HepG2 (cell line): ENCODE data around the gene TCF23. TPM values are rescaled to one million over a fixed set of nuclear protein-coding genes. Genes with fewer than 3 reads are reported as not detected.

ENCODE experiments used
- AHR ChIP-seq: IDR thresholded peaks from 2 replicates; pipeline ENCODE4 v1.6.1; 2018; ENCODE audit warnings: missing genetic modification reagents, missing compliant biosample characterization
- ASH2L ChIP-seq: fragments of 300-600, 200-600 bp; sonication (generic); IDR thresholded peaks from 2 replicates; pipeline ENCODE4 v1.7.0; 2017; ENCODE audit warnings: low read depth, mild to moderate bottlenecking, moderate library complexity, mixed read lengths, low read length; ENCODE audit not compliant: insufficient read length
- ATF1 ChIP-seq: IDR thresholded peaks from 2 replicates; pipeline ENCODE4 v1.6.1; 2016; ENCODE audit warnings: mild to moderate bottlenecking, control low read depth
- CCAR2 ChIP-seq: fragments of 200-400 bp; formaldehyde crosslinking; optimal IDR thresholded peaks from 2 replicates; pipeline ENCODE3; 2018; ENCODE audit warnings: low read depth, mild to moderate bottlenecking, low read length, moderate library complexity
- EEA1 ChIP-seq: sonication (generic); formaldehyde crosslinking; IDR thresholded peaks from 2 replicates; pipeline ENCODE4 v1.5.1; 2020; ENCODE audit warnings: mild to moderate bottlenecking, missing genetic modification reagents, borderline replicate concordance
- FOXP1 ChIP-seq, 2 experiments: fragments of 450-650 bp in 1 of 2; IDR thresholded peaks; 2 replicates each; pipeline ENCODE4 v1.6.1; 2017 to 2018; ENCODE audit warnings: antibody characterized with exemption in 1 of 2
- GLI4 ChIP-seq: sonication (generic); formaldehyde crosslinking; IDR thresholded peaks from 2 replicates; pipeline ENCODE4 v1.5.1; 2020; ENCODE audit warnings: missing genetic modification reagents, mild to moderate bottlenecking, moderate library complexity, borderline replicate concordance
- IRX3 ChIP-seq: sonication (generic); formaldehyde crosslinking; IDR thresholded peaks from 2 replicates; pipeline ENCODE4 v1.8.1; 2023; ENCODE audit warnings: mild to moderate bottlenecking, low read depth, missing genetic modification reagents, borderline replicate concordance
- KDM2A ChIP-seq: sonication (generic); formaldehyde crosslinking; IDR thresholded peaks from 2 replicates; pipeline ENCODE4 v1.4.0; 2020; ENCODE audit warnings: low read depth, missing genetic modification reagents, borderline replicate concordance
- KLF15 ChIP-seq: sonication (generic); formaldehyde crosslinking; IDR thresholded peaks from 2 replicates; pipeline ENCODE4 v1.8.1; 2023; ENCODE audit warnings: borderline replicate concordance, mild to moderate bottlenecking, inconsistent platforms, missing genetic modification reagents, mixed read lengths
- KLF6 ChIP-seq: IDR thresholded peaks from 2 replicates; pipeline ENCODE4 v1.8.0; 2016; ENCODE audit warnings: missing biosample characterization, missing genetic modification reagents
- MNT ChIP-seq: fragments of 450-650 bp; IDR thresholded peaks from 2 replicates; pipeline ENCODE4 v1.6.1; 2016
- PAWR ChIP-seq: sonication (generic); formaldehyde crosslinking; IDR thresholded peaks from 2 replicates; pipeline ENCODE4 v1.4.0; 2020; ENCODE audit warnings: missing genetic modification reagents, mild to moderate bottlenecking, borderline replicate concordance
- POGZ ChIP-seq: sonication (generic); formaldehyde crosslinking; IDR thresholded peaks from 2 replicates; pipeline ENCODE4 v1.4.0; 2020; ENCODE audit warnings: mild to moderate bottlenecking, missing genetic modification reagents
- RARA ChIP-seq: IDR thresholded peaks from 2 replicates; pipeline ENCODE4 v1.6.1; 2016; ENCODE audit warnings: missing genetic modification reagents, missing compliant biosample characterization
- REXO4 ChIP-seq: sonication (generic); formaldehyde crosslinking; IDR thresholded peaks from 2 replicates; pipeline ENCODE4 v1.8.0; 2022; ENCODE audit warnings: missing genetic modification reagents, mild to moderate bottlenecking, borderline replicate concordance
- RFXANK ChIP-seq: IDR thresholded peaks from 2 replicates; pipeline ENCODE4 v1.6.1; 2016
- SIX1 ChIP-seq: sonication (generic); formaldehyde crosslinking; IDR thresholded peaks from 2 replicates; pipeline ENCODE4 v1.4.0; 2020; ENCODE audit warnings: missing genetic modification reagents, borderline replicate concordance
- SOX6 ChIP-seq, 2 experiments: fragments of 450-650 bp in 1 of 2; sonication (generic) in 1 of 2; formaldehyde crosslinking in 1 of 2; IDR thresholded peaks; 2 replicates each; pipeline versions ENCODE4 v1.4.0 to v1.6.1; 2017 to 2020; ENCODE audit warnings: antibody characterized with exemption in 1 of 2, mild to moderate bottlenecking in 1 of 2, missing genetic modification reagents in 1 of 2
- STAG1 ChIP-seq: sonication (generic); formaldehyde crosslinking; IDR thresholded peaks from 2 replicates; pipeline ENCODE4 v1.4.0; 2020; ENCODE audit warnings: missing genetic modification reagents
- U2AF1 ChIP-seq: fragments of 200-400 bp; formaldehyde crosslinking; optimal IDR thresholded peaks from 2 replicates; pipeline ENCODE3; 2017; ENCODE audit warnings: mild to moderate bottlenecking, low read depth, low read length
- ZMYM2 ChIP-seq: sonication (generic); formaldehyde crosslinking; IDR thresholded peaks from 2 replicates; pipeline ENCODE4 v1.8.0; 2022; ENCODE audit warnings: mild to moderate bottlenecking, missing genetic modification reagents
- ZNF10 ChIP-seq: sonication (generic); formaldehyde crosslinking; IDR thresholded peaks from 2 replicates; pipeline ENCODE4 v1.4.0; 2020; ENCODE audit warnings: mild to moderate bottlenecking, low read depth, missing genetic modification reagents, borderline replicate concordance
- ZNF317 ChIP-seq: sonication (generic); formaldehyde crosslinking; IDR thresholded peaks from 2 replicates; pipeline ENCODE4 v1.5.0; 2020; ENCODE audit warnings: mild to moderate bottlenecking, missing genetic modification reagents
- ZNF329 ChIP-seq: sonication (generic); formaldehyde crosslinking; IDR thresholded peaks from 2 replicates; pipeline ENCODE4 v1.9.0; 2021; ENCODE audit warnings: low read depth, mild to moderate bottlenecking, missing genetic modification reagents
- ZNF691 ChIP-seq: sonication (generic); formaldehyde crosslinking; IDR thresholded peaks from 2 replicates; pipeline ENCODE4 v1.4.0; 2020; ENCODE audit warnings: missing genetic modification reagents, low read depth, mild to moderate bottlenecking, borderline replicate concordance
- polyA plus RNA-seq, 8 experiments: library from polyadenylated mRNA; depleted of rRNA in 3 of 8; stranded (reverse) in 7 of 8; unstranded in 1 of 8; fragments of >200 nt; fragmentation: Illumina TruSeq in 4 of 8; extraction: Trizol in 4 of 8; gene quantifications; 2 replicates each; pipeline versions ENCODE4 v1.2.1 to v1.2.3, GENCODE V29; 2011 to 2016; ENCODE audit warnings: low read depth in 4 of 8, missing spikeins in 1 of 8, mixed read lengths in 1 of 8; ENCODE audit not compliant: insufficient read depth in 1 of 8
- total RNA-seq, 5 experiments: library from RNA; depleted of rRNA; stranded (reverse); fragments of >200 nt; fragmentation: Illumina TruSeq; extraction: Trizol; gene quantifications; 2 replicates each; pipeline ENCODE4 v1.2.3, GENCODE V29; 2016; ENCODE audit warnings: low read depth in 1 of 5
- TF ChIP-seq, protein P1 (sequence below): sonication (generic); formaldehyde crosslinking; IDR thresholded peaks from 2 replicates; pipeline ENCODE4 v1.4.0; 2020; ENCODE audit warnings: missing genetic modification reagents
- TF ChIP-seq, protein P2 (sequence below): sonication (generic); formaldehyde crosslinking; IDR thresholded peaks from 2 replicates; pipeline ENCODE4 v1.4.0; 2020; ENCODE audit warnings: mild to moderate bottlenecking, low read depth, missing genetic modification reagents

Gene TCF23
- total and polyA plus RNA-seq, 2 of the 13 experiments (the other 11 are each of a cell fraction or from before 2014, with no cell fraction given) = 0.02 to 1.4 TPM

GRCh38 chr2:27185331-27186026 is 36.7 kb downstream of the TCF23 start (continued):
- no peak for TF ChIP-seq SIX1
- TF ChIP-seq, protein P1, sequence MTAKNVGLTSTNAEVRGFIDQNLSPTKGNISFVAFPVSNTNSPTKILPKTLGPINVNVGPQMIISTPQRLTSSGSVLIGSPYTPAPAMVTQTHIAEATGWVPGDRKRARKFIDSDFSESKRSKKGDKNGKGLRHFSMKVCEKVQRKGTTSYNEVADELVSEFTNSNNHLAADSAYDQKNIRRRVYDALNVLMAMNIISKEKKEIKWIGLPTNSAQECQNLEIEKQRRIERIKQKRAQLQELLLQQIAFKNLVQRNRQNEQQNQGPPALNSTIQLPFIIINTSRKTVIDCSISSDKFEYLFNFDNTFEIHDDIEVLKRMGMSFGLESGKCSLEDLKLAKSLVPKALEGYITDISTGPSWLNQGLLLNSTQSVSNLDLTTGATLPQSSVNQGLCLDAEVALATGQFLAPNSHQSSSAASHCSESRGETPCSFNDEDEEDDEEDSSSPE (CRISPR knock-in tag) = no peak
- no peak for TF ChIP-seq ZNF691 (CRISPR knock-in tag)
- no peak for TF ChIP-seq U2AF1
- no peak for TF ChIP-seq AHR (CRISPR knock-in tag)
- no peak for TF ChIP-seq CCAR2
- TF ChIP-seq RFXANK = no peak
- no peak for TF ChIP-seq ZMYM2 (CRISPR knock-in tag)
- TF ChIP-seq KDM2A (CRISPR knock-in tag) = 0 out of 2 replicates have a peak, but pooled peaks have one; percentile 35
- no peak for TF ChIP-seq FOXP1 (IDR thresholded peaks at IDR 0.05)
- no peak for TF ChIP-seq FOXP1 (CRISPR knock-in tag; IDR thresholded peaks at IDR 0.05)
- TF ChIP-seq MNT = no peak
- TF ChIP-seq REXO4 (CRISPR knock-in tag) = no peak
- no peak for TF ChIP-seq ZNF317
- TF ChIP-seq KLF6 = no peak
- TF ChIP-seq EEA1 (CRISPR knock-in tag) = no peak
- TF ChIP-seq IRX3 = no peak
- TF ChIP-seq ASH2L = peak; percentile 54
- no peak for TF ChIP-seq SOX6 (IDR thresholded peaks at IDR 0.05)
- 0 out of 2 replicates have a peak, but pooled peaks have one; percentile 20 for TF ChIP-seq SOX6 (CRISPR knock-in tag; IDR thresholded peaks at IDR 0.05)
- TF ChIP-seq POGZ (CRISPR knock-in tag) = no peak
- no peak for TF ChIP-seq ZNF10 (CRISPR knock-in tag)
- TF ChIP-seq PAWR (CRISPR knock-in tag) = no peak
- no peak for TF ChIP-seq ATF1 (CRISPR knock-in tag)
- TF ChIP-seq KLF15 = no peak
- no peak for TF ChIP-seq STAG1 (CRISPR knock-in tag)
- TF ChIP-seq, protein P2, sequence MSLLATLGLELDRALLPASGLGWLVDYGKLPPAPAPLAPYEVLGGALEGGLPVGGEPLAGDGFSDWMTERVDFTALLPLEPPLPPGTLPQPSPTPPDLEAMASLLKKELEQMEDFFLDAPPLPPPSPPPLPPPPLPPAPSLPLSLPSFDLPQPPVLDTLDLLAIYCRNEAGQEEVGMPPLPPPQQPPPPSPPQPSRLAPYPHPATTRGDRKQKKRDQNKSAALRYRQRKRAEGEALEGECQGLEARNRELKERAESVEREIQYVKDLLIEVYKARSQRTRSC = no peak
- no peak for TF ChIP-seq GLI4 (CRISPR knock-in tag)
- TF ChIP-seq ZNF329 = no peak
- peak; percentile 57 for TF ChIP-seq RARA (CRISPR knock-in tag)
